Neuronal stem cell (in vitro differentiated cells): ENCODE data around the gene ZNF319.
A peak's percentile ranks its signal among the peaks of the same experiment; 100 is the strongest.

Source experiments
- DNase-seq: peaks from one replicate; pipeline ENCODE4 v3.0.0-alpha.2; 2013; ENCODE audit warnings: low spot score
- H2AFZ ChIP-seq: one replicate; pipeline ENCODE4 v1.6.1; 2013; ENCODE audit warnings: mild to moderate bottlenecking, low read length, inconsistent platforms
- H2AK5ac ChIP-seq: 2 replicates; pipeline ENCODE4 v1.6.1; 2013; ENCODE audit warnings: low read depth, mild to moderate bottlenecking, inconsistent platforms, low read length, moderate library complexity, mixed read lengths
- H2BK120ac ChIP-seq: 2 replicates; pipeline ENCODE4 v1.6.1; 2013; ENCODE audit warnings: low read depth, mild to moderate bottlenecking, inconsistent platforms, low read length, moderate library complexity, mixed read lengths
- H2BK12ac ChIP-seq: one replicate; pipeline ENCODE4 v1.6.1; 2013; ENCODE audit warnings: low read length, inconsistent platforms
- H2BK15ac ChIP-seq: 2 replicates; pipeline ENCODE4 v1.6.1; 2013; ENCODE audit warnings: mild to moderate bottlenecking, low read length, inconsistent platforms, mixed read lengths
- H2BK5ac ChIP-seq: one replicate; pipeline ENCODE4 v1.6.1; 2013; ENCODE audit warnings: inconsistent platforms, mild to moderate bottlenecking, low read length, moderate library complexity
- H3K14ac ChIP-seq: one replicate; pipeline ENCODE4 v1.6.1; 2013; ENCODE audit warnings: low read length, inconsistent platforms
- H3K18ac ChIP-seq: 2 replicates; pipeline ENCODE4 v1.6.1; 2013; ENCODE audit warnings: low read length, inconsistent platforms
- H3K23ac ChIP-seq: 2 replicates; pipeline ENCODE4 v1.6.1; 2013; ENCODE audit warnings: low read depth, mild to moderate bottlenecking, mixed read lengths, low read length, inconsistent platforms; ENCODE audit not compliant: poor library complexity
- H3K27ac ChIP-seq: replicated peaks from 3 replicates; pipeline ENCODE4 v1.5.1; 2013; ENCODE audit warnings: low read length, inconsistent platforms
- H3K27me3 ChIP-seq, 3 experiments: 2 replicates each; pipeline ENCODE4 v1.6.1; 2013; ENCODE audit warnings: low read length in 3 of 3, mild to moderate bottlenecking in 2 of 3, inconsistent platforms in 1 of 3, low read depth in 1 of 3, mixed read lengths in 1 of 3, moderate library complexity in 1 of 3; ENCODE audit not compliant: control insufficient read depth in 3 of 3, insufficient read depth in 3 of 3
- H3K36me3 ChIP-seq, 2 donors: replicated peaks in 1 of 2; 2 replicates each; pipeline ENCODE4 v1.6.1; 2013; ENCODE audit warnings: low read length in 2 of 2; ENCODE audit not compliant: control insufficient read depth in 2 of 2, insufficient read depth in 2 of 2
- H3K4ac ChIP-seq: 2 replicates; pipeline ENCODE4 v1.6.1; 2013; ENCODE audit warnings: inconsistent platforms, mild to moderate bottlenecking, low read length, moderate library complexity
- H3K4me1 ChIP-seq, 2 donors: 1 replicate in 1 of 2; 2 replicates in 1 of 2; pipeline ENCODE4 v1.6.1; 2013; ENCODE audit warnings: low read length in 2 of 2, low read depth in 1 of 2; ENCODE audit not compliant: control insufficient read depth in 2 of 2, insufficient read depth in 1 of 2
- H3K4me2 ChIP-seq: one replicate; pipeline ENCODE4 v1.6.1; 2013; ENCODE audit warnings: mild to moderate bottlenecking, low read length, inconsistent platforms; ENCODE audit not compliant: insufficient read depth, poor library complexity, severe bottlenecking
- H3K4me3 ChIP-seq, 2 donors: 2 replicates each; pipeline ENCODE4 v1.5.1; 2013; ENCODE audit warnings: low read length in 2 of 2, mild to moderate bottlenecking in 2 of 2, inconsistent platforms in 1 of 2, moderate library complexity in 1 of 2
- H3K79me1 ChIP-seq: one replicate; pipeline ENCODE4 v1.6.1; 2013; ENCODE audit warnings: low read depth, mild to moderate bottlenecking, inconsistent platforms, low read length, moderate library complexity
- H3K9ac ChIP-seq: one replicate; pipeline ENCODE4 v1.6.1; 2013; ENCODE audit warnings: mild to moderate bottlenecking, low read depth, low read length, inconsistent platforms; ENCODE audit not compliant: poor library complexity
- H3K9me3 ChIP-seq, 2 donors: replicated peaks in 1 of 2; 2 replicates each; pipeline versions ENCODE3 to v1.6.1; 2013; ENCODE audit warnings: low read length in 2 of 2, mild to moderate bottlenecking in 2 of 2, inconsistent platforms in 1 of 2, low read depth in 1 of 2, mixed read lengths in 1 of 2, moderate library complexity in 1 of 2; ENCODE audit not compliant: control insufficient read depth in 2 of 2, insufficient read depth in 1 of 2
- H4K8ac ChIP-seq: one replicate; pipeline ENCODE4 v1.6.1; 2013; ENCODE audit warnings: low read depth, mild to moderate bottlenecking, inconsistent platforms, low read length, moderate library complexity
- H4K91ac ChIP-seq: one replicate; pipeline ENCODE4 v1.6.1; 2013; ENCODE audit warnings: low read length, low read depth, mild to moderate bottlenecking, inconsistent platforms; ENCODE audit not compliant: poor library complexity
- WGBS, 2 donors: extraction: QIAGEN DNeasy Blood & Tissue Kit; methylation state at CpG; one replicate each; pipeline ENCODE4 v1.1.7; 2013; ENCODE audit warnings: missing lambda C conversion rate in 2 of 2, mixed read lengths in 1 of 2; ENCODE audit not compliant: insufficient read length in 2 of 2, insufficient replicate concordance in 1 of 2; ENCODE audit errors: extremely low coverage in 2 of 2; 5-methylcytosine and 5-hydroxymethylcytosine counted together

The ZNF319 gene

DNA sequence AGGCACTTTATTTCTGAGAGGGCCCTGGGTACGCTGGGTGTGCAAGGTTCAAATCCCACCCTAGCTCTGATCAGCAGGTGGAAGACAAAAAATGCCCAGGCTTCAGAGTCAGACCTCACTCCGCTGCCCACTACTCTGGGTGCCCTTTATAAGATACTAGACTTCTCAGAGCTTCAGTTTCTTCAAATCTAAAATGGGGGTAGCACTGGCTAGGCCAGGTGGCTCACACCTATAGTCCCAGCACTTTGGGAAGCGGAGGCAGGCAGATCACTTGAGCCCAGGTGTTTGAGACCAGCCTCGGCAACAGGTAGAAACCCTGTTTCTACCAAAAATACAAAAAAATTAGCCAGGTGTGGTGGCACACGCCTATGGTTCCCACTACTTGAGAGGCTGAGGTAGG is 2.5 kb upstream of the ZNF319 start:
- no peak overlapping the region for H3K14ac ChIP-seq
- H3K27me3 ChIP-seq, result no peaks in the 10 kb centered on the region
- no peak overlapping the region for H2AK5ac ChIP-seq
- no CpG with 5 or more reads among the region's 5 CpGs for WGBS, 2 donors
- H3K27ac ChIP-seq, result no peak overlapping the region
- no peak overlapping the region for H3K4me3 ChIP-seq
- H3K4ac ChIP-seq, result no peak overlapping the region
- H2AFZ ChIP-seq, result no peak overlapping the region
- no peak overlapping the region for H2BK5ac ChIP-seq
- H3K18ac ChIP-seq, result no peak overlapping the region
- no peak for DNase-seq
- peaks cover 6 to 41% of the 10 kb centered on the region in 2 donors for H3K36me3 ChIP-seq
- no peak overlapping the region for H4K91ac ChIP-seq
- H3K9ac ChIP-seq, result no peak overlapping the region
- no peak overlapping the region for H4K8ac ChIP-seq
- no peak overlapping the region for H3K23ac ChIP-seq
- H3K9me3 ChIP-seq, result peaks cover 0 to 8% of the 10 kb centered on the region in 2 donors
- no peak overlapping the region for H2BK120ac ChIP-seq
- H3K79me1 ChIP-seq, result no peaks in the 10 kb centered on the region
- no peak overlapping the region for H2BK15ac ChIP-seq
- peaks cover 7 to 12% of the 10 kb centered on the region in 2 donors for H3K4me1 ChIP-seq
- no peak overlapping the region for H3K4me2 ChIP-seq
- no peak overlapping the region for H2BK12ac ChIP-seq

DNA sequence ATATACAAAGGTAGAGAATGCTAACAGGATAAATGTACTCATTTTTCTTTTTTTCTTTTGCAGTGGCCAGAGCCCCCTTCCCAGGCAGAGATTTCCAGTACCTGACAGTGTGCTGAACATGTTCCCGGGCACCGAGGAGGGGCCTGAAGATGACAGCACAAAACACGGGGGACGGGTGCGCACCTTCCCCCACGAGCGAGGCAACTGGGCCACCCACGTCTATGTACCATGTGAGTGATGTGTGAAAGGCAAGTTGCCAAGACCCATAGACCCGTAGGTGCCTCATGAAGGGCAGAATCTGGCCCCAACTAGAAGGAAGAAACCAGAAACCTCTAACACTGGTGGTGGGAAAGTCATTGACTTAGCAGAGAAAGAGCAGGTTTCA is 1.9 kb upstream of the ZNF319 start:
- Histone ChIP-seq H2BK120ac (no peak overlapping the region), H3K14ac (no peak overlapping the region), H3K9me3 (peaks cover 0 to 8% of the 10 kb centered on the region in 2 donors), H3K4me1 (peaks cover 7 to 12% of the 10 kb centered on the region in 2 donors), H3K4ac (no peak overlapping the region), H3K4me3 (no peak overlapping the region), H3K27ac (no peak overlapping the region), H3K9ac (no peak overlapping the region), H3K23ac (no peak overlapping the region), H2AK5ac (no peak overlapping the region), H3K18ac (no peak overlapping the region), H3K79me1 (no peaks in the 10 kb centered on the region), H4K91ac (no peak overlapping the region), H2AFZ (no peak overlapping the region), H3K27me3 (no peaks in the 10 kb centered on the region), H3K4me2 (no peak overlapping the region), H3K36me3 (peaks cover 8 to 45% of the 10 kb centered on the region in 2 donors), H2BK15ac (no peak overlapping the region), H2BK12ac (no peak overlapping the region), H2BK5ac (no peak overlapping the region), H4K8ac (no peak overlapping the region)
- DNase-seq, result no peak
- WGBS, 2 donors, result no CpG with 5 or more reads among the region's 9 CpGs

DNA sequence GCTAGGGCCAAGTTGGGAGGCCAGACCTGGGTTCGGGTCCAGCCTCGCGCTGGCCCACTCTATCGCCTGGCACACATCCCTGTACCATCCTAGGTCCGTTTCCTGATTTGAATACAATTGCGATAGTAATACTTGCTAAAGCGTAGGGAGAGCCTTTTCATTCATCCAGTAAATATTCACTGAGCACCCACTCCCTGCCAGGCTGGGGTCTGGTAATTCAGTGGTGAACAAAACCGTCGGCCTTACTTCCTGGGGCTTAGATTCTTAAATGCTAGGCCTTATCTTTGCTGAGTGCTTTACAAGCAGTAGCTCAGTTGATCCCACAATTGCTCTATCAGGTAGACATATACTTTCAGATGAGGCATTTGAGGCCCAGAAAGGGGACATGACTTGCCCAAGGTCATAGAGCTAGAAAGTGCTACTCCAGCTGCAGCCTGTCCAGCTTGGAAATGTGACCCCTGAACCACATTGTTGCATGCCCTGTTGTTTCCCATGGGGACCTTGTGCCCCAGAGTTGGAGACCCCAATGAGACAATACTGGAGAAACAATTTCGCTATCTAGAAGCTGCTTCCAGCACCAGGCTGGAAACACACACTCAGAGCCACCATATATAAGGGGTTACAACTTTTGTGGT is 1.4 kb upstream of the ZNF319 start:
- Histone ChIP-seq H3K79me1 (peaks cover under 1% of the 10 kb centered on the region), H3K14ac (no peak overlapping the region)
- WGBS, 2 donors, result no CpG with 5 or more reads among the region's 10 CpGs

DNA sequence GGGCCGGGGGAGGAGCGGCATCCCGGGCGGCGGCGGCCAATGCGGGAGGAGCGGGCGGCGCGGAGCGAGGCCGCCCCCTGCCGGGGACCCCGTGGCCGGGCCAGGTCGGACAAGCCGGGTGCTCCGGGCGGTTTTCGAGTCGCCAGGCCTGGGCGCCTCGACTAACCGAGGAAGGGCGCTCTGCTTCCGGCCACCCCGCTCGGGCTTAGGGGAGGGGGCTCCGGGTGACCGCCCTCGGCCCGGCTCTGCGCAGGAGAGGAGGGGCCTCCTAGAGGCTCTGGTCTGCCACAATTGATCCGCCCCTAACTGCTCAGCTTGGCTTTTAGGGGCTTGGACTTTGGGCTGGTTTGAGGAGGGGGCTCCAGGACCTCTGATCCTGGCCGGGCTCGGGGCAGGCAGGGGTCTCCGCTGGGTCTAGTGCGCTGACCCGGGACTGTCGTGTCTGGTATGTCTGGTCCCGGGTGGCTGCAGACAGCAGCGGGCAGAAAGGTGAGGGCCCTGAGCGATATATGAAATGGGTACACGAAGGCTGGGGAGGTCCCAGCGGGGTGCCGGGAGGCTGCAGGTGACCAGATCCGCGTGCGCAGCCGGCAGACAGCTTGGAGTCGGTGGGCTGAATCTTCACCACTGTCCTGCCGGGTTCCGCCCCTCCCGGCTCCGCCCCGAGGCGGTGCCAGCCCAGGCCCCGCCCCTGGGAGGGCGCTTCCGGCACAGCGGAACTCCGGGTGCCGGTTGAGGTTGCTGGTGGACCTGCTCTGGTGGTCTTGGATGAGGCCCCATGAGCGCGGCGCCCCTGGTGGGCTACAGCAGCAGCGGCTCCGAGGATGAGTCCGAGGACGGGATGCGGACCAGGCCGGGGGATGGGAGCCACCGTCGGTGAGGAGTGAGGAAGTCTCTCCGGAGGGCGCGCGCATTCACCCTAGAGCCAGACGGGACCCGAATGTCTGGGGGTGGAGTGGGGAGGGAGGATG is 519 bp upstream of the ZNF319 start, which contains the start of gene USB1:
Gene USB1, plus strand, starts transcription at position 702 of the 971 bp plus-strand sequence. Its CDS starts 77 bp downstream, at position 779.
- DNase-seq, result peak; percentile 89
- Histone ChIP-seq H3K4ac (no peak within 1 kb of the TSS), H4K8ac (no peak within 1 kb of the TSS), H3K9me3 (no peaks in the 10 kb centered on the region), H3K27ac (peak within 1 kb of the TSS; percentile 71), H2BK12ac (no peak within 1 kb of the TSS), H3K9ac (peak within 1 kb of the TSS; percentile 88), H3K23ac (peak within 1 kb of the TSS; percentile 93), H2AFZ (peak within 1 kb of the TSS; percentile 96), H3K79me1 (peaks cover 3% of the 10 kb centered on the region), H3K18ac (peak within 1 kb of the TSS; percentile 97), H2AK5ac (peak within 1 kb of the TSS; percentile 46), H3K27me3 (no peaks in the 10 kb centered on the region), H3K4me3 (peak within 1 kb of the TSS; percentile 72 to 89), H2BK120ac (peak within 1 kb of the TSS; percentile 61), H4K91ac (no peak within 1 kb of the TSS), H3K4me1 (peaks cover 7 to 12% of the 10 kb centered on the region in 2 donors), H3K14ac (peak within 1 kb of the TSS; percentile 21), H3K36me3 (peaks cover 14 to 49% of the 10 kb centered on the region in 2 donors), H2BK15ac (peak within 1 kb of the TSS; percentile 37), H2BK5ac (no peak within 1 kb of the TSS), H3K4me2 (peak within 1 kb of the TSS; percentile 100)
- no CpG with 5 or more reads among the region's 81 CpGs for WGBS, 2 donors

More for the DNA sequence above, 1.4 kb upstream of the ZNF319 start:
- Histone ChIP-seq H2BK15ac (no peak overlapping the region), H2BK5ac (no peak overlapping the region), H4K8ac (no peak overlapping the region), H3K4me2 (peak overlapping the region; percentile 100), H3K23ac (no peak overlapping the region), H3K9ac (no peak overlapping the region), H3K36me3 (peaks cover 13 to 46% of the 10 kb centered on the region in 2 donors), H4K91ac (no peak overlapping the region), H2AK5ac (no peak overlapping the region), H3K4me1 (peaks cover 7 to 12% of the 10 kb centered on the region in 2 donors), H3K27me3 (no peaks in the 10 kb centered on the region), H3K4ac (no peak overlapping the region), H3K18ac (no peak overlapping the region), H2BK12ac (no peak overlapping the region), H2AFZ (peak overlapping the region; percentile 96), H3K9me3 (peaks cover 0 to 5% of the 10 kb centered on the region in 2 donors), H2BK120ac (no peak overlapping the region), H3K4me3 (peak overlapping the region; percentile 35 to 72), H3K27ac (no peak overlapping the region)
- DNase-seq, result no peak
